Naive B cell (primary cell): ENCODE results near the gene F2RL3. TPM values are rescaled to one million over a fixed set of nuclear protein-coding genes. Genes with fewer than 3 reads are reported as not detected.

Experiments used
- polyA plus RNA-seq, 6 donors: library from polyadenylated mRNA; unstranded; fragments of 300-500 nt; fragmentation: Illumina TruSeq; gene quantifications; one replicate each; pipeline ENCODE4 v1.2.3, GENCODE V29; 2021; ENCODE audit warnings: low read depth in 6 of 6

Gene F2RL3
- polyA plus RNA-seq, 6 donors from 2014 or later, result 0.17 TPM; not detected in 5

Other genes starting within 250 kb of the F2RL3 start
- 10 to 100 TPM; 41.0 to 84.2 (median 69.1) TPM for gene SMIM7, start 228.9 kb upstream of the F2RL3 start, polyA plus RNA-seq
- gene TMEM38A, start 227.9 kb upstream of the F2RL3 start, polyA plus RNA-seq, result 10 to 100 TPM; 13.7 to 18.6 (median 16.6) TPM
- under 1 TPM in 2 of 6 donors, not detected in 4; 0.17 to 0.18 TPM for gene NWD1, start 169.2 kb upstream of the F2RL3 start, polyA plus RNA-seq
- 10 to 100 TPM in 2 of 6 donors, 1 to 10 TPM in 4; 4.8 to 13.0 (median 6.8) TPM for gene SIN3B, start 59.6 kb upstream of the F2RL3 start, polyA plus RNA-seq
- gene CPAMD8, start 137.8 kb downstream of the F2RL3 start, polyA plus RNA-seq, result under 1 TPM in 4 of 6 donors, not detected in 2; 0.12 to 0.65 (median 0.35) TPM
- 10 to 100 TPM in 2 of 6 donors, 1 to 10 TPM in 4; 3.9 to 11.4 (median 7.2) TPM for gene HAUS8, start 186.5 kb downstream of the F2RL3 start, polyA plus RNA-seq
- gene MYO9B, start 186.8 kb downstream of the F2RL3 start, polyA plus RNA-seq, result 10 to 100 TPM in 2 of 6 donors, 1 to 10 TPM in 4; 3.1 to 34.9 (median 6.9) TPM